ENCODE data around the gene UCKL1. TPM values are rescaled to one million over a fixed set of nuclear protein-coding genes. Genes with fewer than 3 reads are reported as not detected.

Gene UCKL1
- total RNA-seq: 73.6 TPM

DNA sequence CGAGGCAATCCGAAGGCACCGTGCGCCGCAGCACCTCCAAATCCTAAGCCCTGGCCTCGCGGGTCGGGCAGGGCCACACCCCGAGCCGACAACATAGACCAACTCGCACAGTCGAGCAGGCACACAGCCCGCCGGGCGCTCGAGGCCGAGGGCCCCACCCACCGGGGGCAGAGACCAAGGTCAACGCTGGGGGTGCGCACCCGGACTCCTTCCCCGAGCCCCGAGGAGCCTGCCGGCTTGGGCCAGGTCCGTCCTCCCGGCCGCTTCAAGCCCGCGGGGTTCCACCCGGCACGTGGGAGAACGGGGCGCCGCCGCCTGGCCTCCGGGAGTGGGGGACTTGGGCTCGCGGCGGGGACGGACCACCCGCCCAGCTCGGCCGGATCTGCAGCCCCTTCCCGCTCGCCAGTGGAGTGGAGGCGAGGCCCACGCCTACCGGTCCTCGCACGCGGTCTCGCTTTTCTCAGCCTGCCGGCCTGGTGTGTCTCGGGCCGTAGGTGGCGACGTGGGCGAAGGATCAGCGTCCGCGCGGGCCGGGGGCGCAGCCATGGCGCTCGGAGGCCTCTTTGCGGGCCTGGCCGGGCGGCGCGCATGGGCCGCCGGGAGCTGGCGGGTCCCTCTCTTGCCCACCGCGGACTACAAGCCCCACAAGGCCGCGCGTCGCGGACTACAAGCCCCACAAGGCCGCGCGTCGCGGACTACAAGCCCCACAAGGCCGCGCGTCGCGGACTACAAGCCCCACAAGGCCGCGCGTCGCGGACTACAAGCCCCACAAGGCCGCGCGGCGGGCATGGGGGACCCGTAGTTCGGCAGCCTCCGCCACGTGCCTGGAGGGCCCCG, at the start of gene UCKL1:
Gene UCKL1 (minus strand): TSS at position 590 of the 837 bp plus-strand sequence. CDS start 44 bp downstream, at position 546.

DNA sequence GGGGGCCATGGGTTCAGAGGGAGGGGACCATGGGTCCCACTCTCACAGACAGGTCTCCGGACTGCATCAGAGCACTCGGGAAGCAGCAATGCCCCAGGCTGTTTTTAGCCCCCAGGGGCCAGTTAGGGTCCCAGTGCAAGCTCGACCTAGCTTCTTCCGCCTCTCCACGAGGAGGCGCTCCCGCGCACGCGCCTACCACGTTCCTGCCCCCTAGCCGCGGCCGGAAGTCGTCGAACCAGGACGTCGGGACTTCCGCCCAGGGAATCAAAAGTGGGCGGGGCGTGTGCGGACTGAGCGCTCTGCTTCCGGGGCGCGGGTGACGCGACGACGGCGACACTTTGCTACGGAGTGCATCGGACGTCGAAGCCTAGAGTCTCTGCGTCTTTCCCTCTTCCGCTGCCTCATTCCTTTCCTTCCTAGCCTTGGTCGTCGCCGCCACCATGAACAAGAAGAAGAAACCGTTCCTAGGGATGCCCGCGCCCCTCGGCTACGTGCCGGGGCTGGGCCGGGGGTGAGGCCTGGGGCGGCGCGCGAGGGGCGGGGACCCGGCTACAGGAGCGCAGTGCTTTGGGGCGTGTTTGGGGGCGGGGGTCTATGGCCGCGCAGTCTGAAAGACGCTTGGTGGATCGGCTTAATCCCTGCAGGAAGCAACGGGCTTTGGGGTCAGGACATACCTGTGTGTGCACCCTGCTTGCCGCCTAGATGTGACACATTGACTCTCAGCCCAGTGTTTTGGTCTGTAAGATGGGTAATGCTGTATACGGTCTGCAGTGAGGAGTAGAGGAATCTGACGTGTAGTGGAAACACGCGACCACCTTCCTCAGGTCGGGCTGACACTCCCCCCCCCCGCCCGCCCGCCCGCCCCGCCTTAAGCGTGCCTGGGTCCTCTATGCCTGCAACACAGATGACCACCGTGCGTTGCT, 24.9 kb upstream of the UCKL1 start, which contains the start of gene PRPF6:
Gene PRPF6 (plus strand): TSS at position 327 of the 923 bp plus-strand sequence. CDS start 114 bp downstream, at position 441.

DNA sequence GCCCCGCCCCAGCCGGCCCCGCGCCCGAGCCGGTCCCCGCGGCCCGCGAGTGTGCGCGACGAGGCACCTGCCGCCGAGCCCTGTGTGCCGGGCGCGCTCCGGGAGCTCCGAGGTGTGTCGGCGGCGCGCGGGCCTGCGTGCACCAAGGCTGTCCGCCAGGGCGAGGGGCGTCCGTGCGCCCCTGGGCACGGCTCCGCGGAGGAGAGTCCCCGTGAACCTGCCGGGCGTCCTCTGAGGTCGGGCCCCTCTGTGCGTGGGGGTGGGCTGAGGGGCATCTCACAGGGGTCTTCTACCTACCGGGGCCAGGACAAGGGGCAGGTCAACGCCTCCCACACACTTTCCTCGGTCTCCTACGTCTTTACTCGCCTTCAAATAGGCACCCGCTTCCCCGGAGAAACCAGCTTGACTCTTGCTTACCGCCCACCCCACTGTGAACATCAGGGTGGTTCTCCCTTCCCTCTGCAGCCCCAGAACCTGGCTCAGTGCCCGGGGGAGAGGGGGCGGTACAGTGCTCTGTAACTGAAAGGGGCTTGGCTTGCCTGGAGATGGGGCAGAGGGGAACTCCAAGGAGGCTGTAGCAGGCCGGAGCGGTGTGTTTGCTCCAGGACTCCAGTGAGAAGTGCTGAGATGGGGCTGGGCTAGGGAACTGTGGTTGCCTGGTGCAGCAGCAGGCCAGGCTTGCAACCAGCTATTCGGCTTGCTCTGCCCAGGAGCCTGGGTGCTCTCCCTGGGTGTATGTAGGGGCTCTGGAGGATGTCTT, 23.5 kb upstream of the UCKL1 start, which contains the start of gene SAMD10:
Gene SAMD10 (minus strand): TSS at position 86 of the 760 bp plus-strand sequence. CDS start 175 bp downstream, outside the sequence.

DNA sequence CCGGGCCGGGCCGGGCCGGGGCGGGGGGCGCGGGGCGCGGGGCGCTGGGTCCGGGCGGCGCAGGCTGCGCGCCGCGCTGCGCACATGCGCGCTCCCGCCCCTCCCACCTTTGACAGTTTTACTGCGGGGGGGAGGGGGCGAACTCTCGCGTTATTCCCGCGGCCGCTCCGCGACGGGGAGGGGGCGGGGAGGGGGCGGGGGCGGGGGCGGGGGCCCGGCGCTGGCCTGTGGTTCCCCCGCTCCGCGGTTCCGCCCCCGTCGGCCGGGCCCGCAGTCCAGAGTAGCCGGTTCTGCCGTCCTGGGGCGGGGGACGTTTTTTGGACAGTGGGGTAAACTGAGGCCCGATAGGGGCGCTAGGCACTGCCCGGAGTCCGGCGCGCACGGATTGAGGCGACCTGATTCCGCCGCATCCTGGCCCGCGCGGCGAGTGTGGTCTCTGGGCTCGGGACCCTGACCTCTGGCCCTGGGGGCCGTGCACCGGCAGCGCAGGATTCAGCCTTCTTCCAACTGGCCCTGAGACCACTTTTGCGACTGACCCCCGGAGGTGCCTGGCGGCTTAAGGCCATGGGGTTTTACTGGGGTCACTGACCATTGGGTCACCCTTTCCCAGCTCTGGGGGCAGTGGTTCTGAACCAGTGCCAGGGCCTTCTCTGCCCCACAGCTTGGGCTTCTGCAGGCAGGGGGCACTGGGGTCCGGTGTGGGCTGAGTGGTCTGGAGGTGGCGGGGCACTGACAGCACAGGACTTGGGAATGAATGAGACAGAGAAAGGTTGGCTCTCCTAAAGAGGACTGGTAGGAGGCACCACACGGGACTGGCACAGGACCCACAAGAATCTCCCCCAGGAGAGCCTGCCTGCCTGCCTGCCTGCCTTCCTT, 13.9 kb upstream of the UCKL1 start, which contains the start of gene ZNF512B:
Gene ZNF512B (minus strand): TSS at position 93 of the 876 bp plus-strand sequence. CDS start 1,980 bp downstream, outside the sequence.

DNA sequence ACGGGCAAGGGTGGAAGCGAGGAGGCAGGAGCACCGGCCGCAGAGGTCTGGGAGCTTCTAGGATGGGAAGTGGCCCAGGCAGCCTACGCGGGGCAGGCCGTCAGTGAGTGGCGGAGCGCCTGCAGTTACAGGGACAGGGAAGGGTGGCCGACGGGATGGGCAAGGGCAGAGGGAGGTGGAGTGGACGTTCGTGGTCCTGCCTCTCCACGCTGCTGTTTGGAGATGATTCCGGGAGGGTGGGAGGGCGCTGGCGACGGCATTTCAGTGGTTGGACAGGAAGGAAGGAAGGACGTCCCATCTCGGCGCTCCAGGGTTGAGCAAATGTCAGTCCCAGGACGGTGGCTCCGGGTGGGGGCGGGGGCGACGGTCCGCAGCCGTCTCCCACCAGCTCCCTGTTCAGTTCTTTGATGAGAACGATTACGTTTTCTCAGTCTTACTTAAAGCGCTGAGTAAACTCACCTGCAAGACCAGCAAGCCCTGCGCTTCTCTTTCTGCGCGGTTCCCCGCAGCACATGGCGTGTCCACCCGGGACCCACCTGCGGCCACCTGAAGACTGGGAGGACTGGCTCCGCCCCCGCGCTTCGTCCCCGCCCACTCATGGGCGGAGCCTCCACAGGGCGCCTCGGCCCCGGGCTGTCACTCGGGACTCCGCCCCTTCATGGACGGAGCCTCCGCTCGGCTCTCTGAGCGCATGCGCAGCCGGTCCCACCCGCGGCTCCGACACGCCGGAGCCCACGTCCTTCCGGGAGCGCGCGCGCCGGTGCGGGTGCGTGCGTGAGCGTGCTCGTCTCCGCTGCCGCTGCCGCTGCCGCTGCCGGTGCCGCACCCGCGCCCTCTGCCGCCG, 61.6 kb downstream of the UCKL1 start, which contains the start of gene DNAJC5:
Gene DNAJC5 (plus strand): TSS at position 769 of the 844 bp plus-strand sequence. CDS start 33,220 bp downstream, outside the sequence.

Small RNAs within 50 kb of the gene (small RNA-seq; reads per million reads assigned to genes)
- not detected for gene MIR647 (ENCODE audit: low replicate concordance)
- gene MIR941-2 (ENCODE audit: low replicate concordance): not detected
- not detected for gene MIR941-4 (ENCODE audit: low replicate concordance)
- not detected for gene MIR941-5 (ENCODE audit: low replicate concordance)
- 0.12 reads per million for gene RNU1-134P (ENCODE audit: low replicate concordance)

Other genes with a start within 250 kb of the UCKL1 start
- gene ARFRP1, start 248.4 kb downstream of the UCKL1 start, total RNA-seq: 36.9 TPM
- 16.8 TPM for gene ZGPAT, start 248.4 kb downstream of the UCKL1 start, total RNA-seq
- 7.5 TPM for gene LIME1, start 219.8 kb downstream of the UCKL1 start, total RNA-seq
- 50.4 TPM for gene SLC2A4RG, start 216.6 kb downstream of the UCKL1 start, total RNA-seq
- gene ZBTB46, start 125.2 kb downstream of the UCKL1 start, total RNA-seq: 26.4 TPM
- gene ABHD16B, start 94.9 kb downstream of the UCKL1 start, total RNA-seq: not detected
- gene TPD52L2, start 91.1 kb downstream of the UCKL1 start, total RNA-seq: 64.9 TPM
- gene DNAJC5, start 61.3 kb downstream of the UCKL1 start, total RNA-seq: 31.4 TPM
- 18.3 TPM for gene ZNF512B, start 13.5 kb upstream of the UCKL1 start, total RNA-seq
- 6.5 TPM for gene SAMD10, start 23.2 kb upstream of the UCKL1 start, total RNA-seq
- gene PRPF6, start 24.7 kb upstream of the UCKL1 start, total RNA-seq: 64.6 TPM
- gene C20orf204, start 79.8 kb upstream of the UCKL1 start, total RNA-seq: 3.6 TPM
- gene SOX18, start 93.2 kb upstream of the UCKL1 start, total RNA-seq: 20.5 TPM
- gene TCEA2, start 106.8 kb upstream of the UCKL1 start, total RNA-seq: 35.6 TPM
- gene RGS19, start 123.1 kb upstream of the UCKL1 start, total RNA-seq: 10.7 TPM
- 2.3 TPM for gene OPRL1, start 123.7 kb upstream of the UCKL1 start, total RNA-seq
- gene LKAAEAR1, start 128.0 kb upstream of the UCKL1 start, total RNA-seq: 1.1 TPM
- not detected for gene NPBWR2, start 151.1 kb upstream of the UCKL1 start, total RNA-seq
- 0.29 TPM for gene MYT1, start 208.0 kb upstream of the UCKL1 start, total RNA-seq